Activated CD8-positive, alpha-beta T cell treated with anti-CD3 and anti-CD28 coated beads, Interleukin-2, amount 10 ng/mL, durations not matched to agents 7 days and 5 days (primary cell): ENCODE measurements around the gene CARS2. TPM values are rescaled to one million over a fixed set of nuclear protein-coding genes. Genes with fewer than 3 reads are reported as not detected.
"Not testable (repeated sequence)": the region's sequence is repeated elsewhere in the genome, so short reads cannot be mapped to it uniquely, and the experiment has no call there.

Experiments
- ATAC-seq: fragments of 150-1000 bp; cut with Tn5 transposase; one replicate; pipeline ENCODE4 v1.10.0; 2021; ENCODE audit warnings: moderate library complexity
- CTCF ChIA-PET: fragments of 350-600 bp; sonication (Branson Sonifier 250); formaldehyde crosslinking; loops from one replicate; lab custom pipeline; 2021; ENCODE audit warnings: antibody characterized with exemption; lab: Charles Lee
- POLR2A ChIA-PET: fragments of 350-600 bp; sonication (Branson Sonifier 250); formaldehyde crosslinking; loops from one replicate; lab custom pipeline; 2021; ENCODE audit warnings: antibody characterized with exemption; lab: Charles Lee
- DNase-seq: peaks from one replicate; pipeline ENCODE4 v3.0.0-alpha.2; 2020
- H3K27ac Mint-ChIP-seq: one replicate; pipeline ENCODE4 v1.8.0; 2021; ENCODE audit warnings: mild to moderate bottlenecking, mixed read lengths
- H3K27me3 Mint-ChIP-seq: one replicate; pipeline ENCODE4 v1.8.0; 2021; ENCODE audit warnings: low read depth, mixed read lengths
- H3K36me3 Mint-ChIP-seq: one replicate; pipeline ENCODE4 v1.8.0; 2021; ENCODE audit warnings: low read depth, mixed read lengths
- H3K4me1 Mint-ChIP-seq: one replicate; pipeline ENCODE4 v1.8.0; 2021; ENCODE audit warnings: low read depth, mixed read lengths
- H3K4me3 Mint-ChIP-seq: one replicate; pipeline ENCODE4 v1.8.0; 2021; ENCODE audit warnings: mild to moderate bottlenecking, mixed read lengths
- H3K9me3 Mint-ChIP-seq: one replicate; pipeline ENCODE4 v1.8.0; 2022; ENCODE audit warnings: mixed read lengths; ENCODE audit not compliant: insufficient read depth
- total RNA-seq, 2 experiments: library from RNA; stranded (reverse); gene quantifications; one replicate each; pipeline ENCODE4 v1.2.3, GENCODE V29; 2021

CARS2 gene
- total RNA-seq, 2 experiments from 2014 or later: 73.1 to 79.9 TPM

- DNase-seq (no peak), ATAC-seq (no peak)
- CTCF ChIA-PET: interaction anchor here (0.7 to 1.1 kb wide), 2 partner anchors 19 to 155 kb away, joined by 3 read pairs; no protein-coding TSS in a partner anchor
- Mint-ChIP-seq H3K4me1 (peaks cover 8% of the 10 kb centered on the region), H3K27ac (no peak overlapping the region), H3K27me3 (no peaks in the 10 kb centered on the region), H3K4me3 (no peak overlapping the region), H3K36me3 (peaks cover 72% of the 10 kb centered on the region), H3K9me3 (no peaks in the 10 kb centered on the region)
- POLR2A ChIA-PET: no interaction called here
These were observed 42.4 kb downstream of the CARS2 start for GRCh38 chr13:110663491-110663890.

GRCh38 chr13:110662777-110663443, 43.0 kb downstream of the CARS2 start:
- H3K27me3 Mint-ChIP-seq: no peaks in the 10 kb centered on the region
- H3K36me3 Mint-ChIP-seq: peaks cover 76% of the 10 kb centered on the region
- no peak overlapping the region for H3K27ac Mint-ChIP-seq
- ChIA-PET POLR2A (no interaction called here), CTCF (interaction anchor here (0.7 kb wide), 1 partner anchor 18 kb away, joined by 3 read pairs; no protein-coding TSS in a partner anchor)
- H3K4me3 Mint-ChIP-seq: no peak overlapping the region
- ATAC-seq (no peak), DNase-seq (no peak)
- H3K4me1 Mint-ChIP-seq: peaks cover 14% of the 10 kb centered on the region
- no peaks in the 10 kb centered on the region for H3K9me3 Mint-ChIP-seq

GRCh38 chr13:110662091-110662490, 43.8 kb downstream of the CARS2 start:
- peaks cover 76% of the 10 kb centered on the region for H3K36me3 Mint-ChIP-seq
- ATAC-seq (no peak), DNase-seq (no peak)
- H3K27ac Mint-ChIP-seq: no peak overlapping the region
- no peak overlapping the region for H3K4me3 Mint-ChIP-seq
- peaks cover 20% of the 10 kb centered on the region for H3K4me1 Mint-ChIP-seq
- no peaks in the 10 kb centered on the region for H3K9me3 Mint-ChIP-seq
- ChIA-PET POLR2A (no interaction called here), CTCF (no interaction called here)
- no peaks in the 10 kb centered on the region for H3K27me3 Mint-ChIP-seq

- Mint-ChIP-seq H3K36me3 (peaks cover 73% of the 10 kb centered on the region), H3K4me1 (peaks cover 20% of the 10 kb centered on the region), H3K27ac (no peak overlapping the region), H3K27me3 (no peaks in the 10 kb centered on the region), H3K4me3 (no peak overlapping the region), H3K9me3 (no peaks in the 10 kb centered on the region)
- no peak for ATAC-seq
- CTCF ChIA-PET: interaction anchor here (1.7 kb wide), 1 partner anchor 16 kb away, joined by 4 read pairs; no protein-coding TSS in a partner anchor
- POLR2A ChIA-PET: no interaction called here
- no peak for DNase-seq
These were observed 44.7 kb downstream of the CARS2 start for GRCh38 chr13:110661256-110661655.

- ATAC-seq, DNase-seq, H3K9me3 Mint-ChIP-seq, POLR2A ChIA-PET, CTCF ChIA-PET, H3K4me3 Mint-ChIP-seq, H3K27me3 Mint-ChIP-seq: not testable (repeated sequence)
- peaks cover 59% of the 10 kb centered on the region for H3K36me3 Mint-ChIP-seq
- H3K4me1 Mint-ChIP-seq: peaks cover 21% of the 10 kb centered on the region
- peak overlapping the region; percentile 65 for H3K27ac Mint-ChIP-seq
These were observed 47.6 kb downstream of the CARS2 start for GRCh38 chr13:110658218-110658911.

- ATAC-seq: no peak
- Mint-ChIP-seq H3K4me1 (peaks cover 23% of the 10 kb centered on the region), H3K4me3 (no peak overlapping the region), H3K9me3 (no peaks in the 10 kb centered on the region), H3K36me3 (peaks cover 47% of the 10 kb centered on the region), H3K27ac (no peak overlapping the region), H3K27me3 (no peaks in the 10 kb centered on the region)
- DNase-seq: no peak
- CTCF ChIA-PET: interaction anchor here (1.2 kb wide), 1 partner anchor 12 kb away, joined by 3 read pairs; no protein-coding TSS in a partner anchor
- POLR2A ChIA-PET: no interaction called here
These were observed 48.7 kb downstream of the CARS2 start for GRCh38 chr13:110657196-110657595.

GRCh38 chr13:110653851-110654250, 52.1 kb downstream of the CARS2 start:
- H3K27ac Mint-ChIP-seq: no peak overlapping the region
- DNase-seq (no peak), ATAC-seq (no peak)
- H3K4me1 Mint-ChIP-seq: peaks cover 18% of the 10 kb centered on the region
- ChIA-PET POLR2A (no interaction called here), CTCF (interaction anchor here (1.9 kb wide), 1 partner anchor 9 kb away, joined by 7 read pairs; no protein-coding TSS in a partner anchor)
- H3K4me3 Mint-ChIP-seq: no peak overlapping the region
- no peaks in the 10 kb centered on the region for H3K27me3 Mint-ChIP-seq
- H3K36me3 Mint-ChIP-seq: peaks cover 37% of the 10 kb centered on the region
- no peaks in the 10 kb centered on the region for H3K9me3 Mint-ChIP-seq

GRCh38 chr13:110653271-110653670, 52.6 kb downstream of the CARS2 start:
- Mint-ChIP-seq H3K4me1 (peaks cover 13% of the 10 kb centered on the region), H3K27ac (no peak overlapping the region), H3K4me3 (no peak overlapping the region), H3K27me3 (no peaks in the 10 kb centered on the region), H3K36me3 (peaks cover 34% of the 10 kb centered on the region), H3K9me3 (no peaks in the 10 kb centered on the region)
- ATAC-seq: no peak
- ChIA-PET CTCF (interaction anchor here (1.3 kb wide), 1 partner anchor 262 kb away, joined by 3 read pairs; the partner anchor contains the start of gene ANKRD10), POLR2A (no interaction called here)
- DNase-seq: no peak

- ATAC-seq (no peak), DNase-seq (no peak)
- no peak overlapping the region for H3K27ac Mint-ChIP-seq
- no peaks in the 10 kb centered on the region for H3K9me3 Mint-ChIP-seq
- no peaks in the 10 kb centered on the region for H3K27me3 Mint-ChIP-seq
- H3K4me1 Mint-ChIP-seq: peaks cover 8% of the 10 kb centered on the region
- ChIA-PET POLR2A (no interaction called here), CTCF (interaction anchor here (1.3 kb wide), 1 partner anchor 262 kb away, joined by 3 read pairs; the partner anchor contains the start of gene ANKRD10)
- H3K4me3 Mint-ChIP-seq: no peak overlapping the region
- H3K36me3 Mint-ChIP-seq: peaks cover 31% of the 10 kb centered on the region
These were observed 53.2 kb downstream of the CARS2 start for GRCh38 chr13:110652764-110653163.

- H3K27ac Mint-ChIP-seq: no peak overlapping the region
- no peak for DNase-seq
- H3K4me3 Mint-ChIP-seq: no peak overlapping the region
- no peaks in the 10 kb centered on the region for H3K9me3 Mint-ChIP-seq
- no peaks in the 10 kb centered on the region for H3K27me3 Mint-ChIP-seq
- peaks cover 4% of the 10 kb centered on the region for H3K4me1 Mint-ChIP-seq
- ChIA-PET POLR2A (no interaction called here), CTCF (interaction anchor here (1.3 kb wide), 1 partner anchor 263 kb away, joined by 3 read pairs; the partner anchor contains the start of gene ANKRD10)
- peaks cover 29% of the 10 kb centered on the region for H3K36me3 Mint-ChIP-seq
- no peak for ATAC-seq
These were observed 53.6 kb downstream of the CARS2 start for GRCh38 chr13:110652231-110652730.

GRCh38 chr13:110651726-110652230, 54.1 kb downstream of the CARS2 start:
- H3K27me3 Mint-ChIP-seq: no peaks in the 10 kb centered on the region
- H3K4me1 Mint-ChIP-seq: peaks cover 4% of the 10 kb centered on the region
- no peak overlapping the region for H3K27ac Mint-ChIP-seq
- H3K4me3 Mint-ChIP-seq: no peak overlapping the region
- ChIA-PET CTCF (interaction anchor here (1.4 kb wide), 1 partner anchor 58 kb away, joined by 3 read pairs; no protein-coding TSS in a partner anchor), POLR2A (no interaction called here)
- ATAC-seq: no peak
- H3K9me3 Mint-ChIP-seq: no peaks in the 10 kb centered on the region
- no peak for DNase-seq
- H3K36me3 Mint-ChIP-seq: peaks cover 26% of the 10 kb centered on the region
